HepG2 (cell line): Measurements from ENCODE around the gene KLHL33. TPM values are rescaled to one million over a fixed set of nuclear protein-coding genes. Genes with fewer than 3 reads are reported as not detected.

Source experiments
- ATAC-seq: fragments of 200-7000 bp; cut with Tn5 transposase; 3 replicates; pipeline ENCODE4 v1.9.1; 2020; ENCODE audit warnings: mild to moderate bottlenecking, moderate library complexity
- BruUV-seq: library from RNA; stranded (reverse); fragments of 400-500 nt; replicated peaks from 2 replicates; lab custom pipeline; 2021; lab: Mats Ljungman, UMichigan
- CTCF ChIA-PET: fragments of 300-600 bp; formaldehyde crosslinking; extraction: SDS; loops from one replicate; lab custom pipeline; 2021; ENCODE audit warnings: low total read pairs, inconsistent platforms, low intra/inter-chr PET ratio; lab: Yijun Ruan, JAX
- POLR2A ChIA-PET: fragments of 350-600 bp; sonication (Branson Sonifier 250); formaldehyde crosslinking; loops from one replicate; lab custom pipeline; 2020; ENCODE audit warnings: antibody characterized with exemption, inconsistent platforms; lab: Yijun Ruan, JAX
- DNase-seq: peaks from one replicate; pipeline ENCODE4 v3.0.0-alpha.2; 2015; ENCODE audit warnings: low spot score
- FAIRE-seq: peaks from 3 replicates; lab custom pipeline; 2011; peaks lifted over from hg19 to GRCh38; lab: Jason Lieb, UNC
- H2AFZ ChIP-seq: one replicate; pipeline ENCODE4 v1.6.1; 2011; ENCODE audit warnings: low read length, inconsistent platforms
- H3K27ac ChIP-seq: fragments of 300-600 bp; 3 replicates; pipeline ENCODE4 v1.8.0; 2011; ENCODE audit warnings: mixed run types, mild to moderate bottlenecking, mixed read lengths, low read length, inconsistent platforms; ENCODE audit not compliant: insufficient read depth; ENCODE audit errors: extremely low read length
- H3K27me3 ChIP-seq, 2 experiments: fragments of 200-600 bp in 1 of 2; 2 replicates in 1 of 2; 3 replicates in 1 of 2; pipeline versions ENCODE4 v1.6.0 to v1.8.0; 2011; ENCODE audit warnings: low read length in 2 of 2, mild to moderate bottlenecking in 2 of 2, moderate library complexity in 2 of 2, inconsistent platforms in 1 of 2; ENCODE audit not compliant: insufficient read depth in 2 of 2, control insufficient read depth in 1 of 2
- H3K36me3 ChIP-seq, 2 experiments: fragments of 200-600 bp in 1 of 2; replicated peaks in 1 of 2; 2 replicates in 1 of 2; 3 replicates in 1 of 2; pipeline versions ENCODE4 v1.5.1 to v1.8.0; 2011; ENCODE audit warnings: low read length in 2 of 2, inconsistent platforms in 1 of 2; ENCODE audit not compliant: insufficient read depth in 2 of 2, control insufficient read depth in 1 of 2
- H3K4me1 ChIP-seq: 2 replicates; pipeline ENCODE4 v1.5.1; 2012; ENCODE audit warnings: low read length, inconsistent platforms; ENCODE audit not compliant: insufficient read depth
- H3K4me2 ChIP-seq: 2 replicates; pipeline ENCODE4 v1.6.0; 2011; ENCODE audit warnings: low read depth, low read length, inconsistent platforms
- H3K4me3 ChIP-seq, 3 experiments: fragments of 200-600 bp in 1 of 3; sonication (generic), shearing (Covaris generic) in 1 of 3; replicated peaks in 1 of 3; 2 replicates each; pipeline ENCODE4 v1.5.1; 2011 to 2016; ENCODE audit warnings: low read length in 3 of 3, inconsistent platforms in 2 of 3, low read depth in 2 of 3, mild to moderate bottlenecking in 2 of 3, control low read depth in 1 of 3, mixed read lengths in 1 of 3; ENCODE audit not compliant: insufficient read depth in 1 of 3
- H3K79me2 ChIP-seq: one replicate; pipeline ENCODE4 v1.6.1; 2011; ENCODE audit warnings: low read length, inconsistent platforms; ENCODE audit not compliant: insufficient read depth
- H3K9ac ChIP-seq: 2 replicates; pipeline ENCODE4 v1.6.0; 2011; ENCODE audit warnings: mild to moderate bottlenecking, low read depth, low read length, inconsistent platforms; ENCODE audit not compliant: insufficient read depth
- H3K9me3 ChIP-seq: 2 replicates; pipeline ENCODE4 v1.5.1; 2012; ENCODE audit warnings: mild to moderate bottlenecking, low read length
- H4K20me1 ChIP-seq: 2 replicates; pipeline ENCODE4 v1.6.0; 2011; ENCODE audit warnings: inconsistent platforms, mild to moderate bottlenecking, low read length, moderate library complexity; ENCODE audit not compliant: insufficient read depth
- BHLHE40 ChIP-seq: IDR thresholded peaks from 2 replicates; pipeline ENCODE4 v1.6.1; 2011; ENCODE audit warnings: low read length, improper control_type of control experiment
- HOXD1 ChIP-seq: sonication (generic); formaldehyde crosslinking; IDR thresholded peaks from 2 replicates; pipeline ENCODE4 v1.5.0; 2020; ENCODE audit warnings: missing genetic modification reagents
- KDM5A ChIP-seq: fragments of 200-600 bp; sonication (generic); IDR thresholded peaks from 2 replicates; pipeline ENCODE4 v1.7.0; 2018; ENCODE audit warnings: antibody characterized with exemption, mild to moderate bottlenecking, low read length, borderline replicate concordance
- ZBTB20 ChIP-seq: sonication (generic); formaldehyde crosslinking; IDR thresholded peaks from 2 replicates; pipeline ENCODE4 v1.8.1; 2023; ENCODE audit warnings: missing genetic modification reagents, low read depth, mild to moderate bottlenecking, borderline replicate concordance
- WGBS: methylation state at CpG from one replicate; pipeline ENCODE4 v1.1.6; 2017; ENCODE audit warnings: low lambda C conversion rate; 5-methylcytosine and 5-hydroxymethylcytosine counted together
- in situ Hi-C: cut with HindIII; loops from 2 replicates; pipeline ENCODE4 v1.10.0; 2017; ENCODE audit warnings: low pct_unique_long_range_greater_than_20kb; ENCODE audit not compliant: extremely low pct_ligation_motif_present
- intact Hi-C: fragments of 100-400 bp; cut with micrococcal nuclease; formaldehyde crosslinking; loops from one replicate; pipeline ENCODE4 v1.10.0; 2022; ENCODE audit not compliant: unreplicated experiment
- polyA plus RNA-seq, 8 experiments: library from polyadenylated mRNA; depleted of rRNA in 3 of 8; stranded (reverse) in 7 of 8; unstranded in 1 of 8; fragments of >200 nt; fragmentation: Illumina TruSeq in 4 of 8; extraction: Trizol in 4 of 8; gene quantifications; 2 replicates each; pipeline versions ENCODE4 v1.2.1 to v1.2.3, GENCODE V29; 2011 to 2016; ENCODE audit warnings: low read depth in 4 of 8, missing spikeins in 1 of 8, mixed read lengths in 1 of 8; ENCODE audit not compliant: insufficient read depth in 1 of 8
- total RNA-seq, 5 experiments: library from RNA; depleted of rRNA; stranded (reverse); fragments of >200 nt; fragmentation: Illumina TruSeq; extraction: Trizol; gene quantifications; 2 replicates each; pipeline ENCODE4 v1.2.3, GENCODE V29; 2016; ENCODE audit warnings: low read depth in 1 of 5
- TF ChIP-seq, protein P1 (sequence below): sonication (generic); formaldehyde crosslinking; IDR thresholded peaks from 2 replicates; pipeline ENCODE4 v1.8.0; 2022; ENCODE audit warnings: mild to moderate bottlenecking, missing genetic modification reagents
- TF ChIP-seq, protein P2 (sequence below): sonication (generic); formaldehyde crosslinking; IDR thresholded peaks from 2 replicates; pipeline ENCODE4 v1.5.0; 2020; ENCODE audit warnings: missing genetic modification reagents

The KLHL33 gene
- total and polyA plus RNA-seq, 2 of the 13 experiments (the other 11 are each of a cell fraction or from before 2014, with no cell fraction given): not detected

DNA sequence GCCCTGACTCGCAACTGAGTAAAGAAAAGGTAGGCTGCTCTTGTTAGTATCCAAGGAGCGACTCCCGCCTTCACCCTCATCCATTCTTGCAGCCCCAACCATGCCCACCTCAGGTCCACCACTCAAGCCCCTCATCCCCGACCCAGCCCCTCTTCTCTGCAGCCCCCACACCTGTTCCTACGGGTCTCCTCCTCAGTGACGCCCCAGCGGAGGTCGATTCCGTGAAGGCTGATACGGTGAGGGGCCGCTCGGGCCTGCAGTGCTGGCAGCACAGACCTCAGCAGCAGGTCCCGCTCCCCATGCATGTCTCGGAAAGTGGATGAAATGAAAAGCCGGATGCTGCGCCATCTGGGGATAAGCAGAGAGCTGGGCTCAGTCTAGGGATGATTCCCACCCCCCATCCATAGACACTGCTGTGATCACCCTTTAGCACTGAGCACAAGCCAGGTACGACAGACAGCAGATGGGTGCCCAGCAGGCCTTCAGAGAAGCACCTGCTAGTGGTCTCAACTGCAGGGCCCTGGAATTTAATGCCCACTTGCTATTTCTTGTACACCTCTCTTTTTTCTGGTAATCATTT is 49.6 kb downstream of the KLHL33 start:
- H3K9me3 ChIP-seq: no peaks in the 10 kb centered on the region
- BruUV-seq: no TSS peak
- H4K20me1 ChIP-seq: no peaks in the 10 kb centered on the region
- CTCF ChIA-PET: no interaction called here
- POLR2A ChIA-PET: no interaction called here
- 93% methylated on average over 17 of the region's 17 CpGs for WGBS
- ATAC-seq (no peak), FAIRE-seq (no peak), DNase-seq (no peak)
- TF ChIP-seq, protein P1, sequence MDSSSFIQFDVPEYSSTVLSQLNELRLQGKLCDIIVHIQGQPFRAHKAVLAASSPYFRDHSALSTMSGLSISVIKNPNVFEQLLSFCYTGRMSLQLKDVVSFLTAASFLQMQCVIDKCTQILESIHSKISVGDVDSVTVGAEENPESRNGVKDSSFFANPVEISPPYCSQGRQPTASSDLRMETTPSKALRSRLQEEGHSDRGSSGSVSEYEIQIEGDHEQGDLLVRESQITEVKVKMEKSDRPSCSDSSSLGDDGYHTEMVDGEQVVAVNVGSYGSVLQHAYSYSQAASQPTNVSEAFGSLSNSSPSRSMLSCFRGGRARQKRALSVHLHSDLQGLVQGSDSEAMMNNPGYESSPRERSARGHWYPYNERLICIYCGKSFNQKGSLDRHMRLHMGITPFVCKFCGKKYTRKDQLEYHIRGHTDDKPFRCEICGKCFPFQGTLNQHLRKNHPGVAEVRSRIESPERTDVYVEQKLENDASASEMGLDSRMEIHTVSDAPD (CRISPR knock-in tag): no peak
- no peak for TF ChIP-seq BHLHE40
- TF ChIP-seq KDM5A: no peak
- TF ChIP-seq HOXD1: no peak
- TF ChIP-seq, protein P2, sequence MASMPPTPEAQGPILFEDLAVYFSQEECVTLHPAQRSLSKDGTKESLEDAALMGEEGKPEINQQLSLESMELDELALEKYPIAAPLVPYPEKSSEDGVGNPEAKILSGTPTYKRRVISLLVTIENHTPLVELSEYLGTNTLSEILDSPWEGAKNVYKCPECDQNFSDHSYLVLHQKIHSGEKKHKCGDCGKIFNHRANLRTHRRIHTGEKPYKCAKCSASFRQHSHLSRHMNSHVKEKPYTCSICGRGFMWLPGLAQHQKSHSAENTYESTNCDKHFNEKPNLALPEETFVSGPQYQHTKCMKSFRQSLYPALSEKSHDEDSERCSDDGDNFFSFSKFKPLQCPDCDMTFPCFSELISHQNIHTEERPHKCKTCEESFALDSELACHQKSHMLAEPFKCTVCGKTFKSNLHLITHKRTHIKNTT: no peak
- no peak for TF ChIP-seq ZBTB20 (CRISPR knock-in tag)
- H3K27ac ChIP-seq: no peak overlapping the region
- no peaks in the 10 kb centered on the region for H3K79me2 ChIP-seq
- no peak overlapping the region for H3K4me2 ChIP-seq
- intact Hi-C loops (no loop called here), in situ Hi-C loops (no loop called here)
- peaks cover 35 to 57% of the 10 kb centered on the region in 2 experiments; a peak in 4 of 5 replicates for H3K36me3 ChIP-seq
- H3K4me3 ChIP-seq: no peak overlapping the region
- H3K4me1 ChIP-seq: no peaks in the 10 kb centered on the region
- no peak overlapping the region for H2AFZ ChIP-seq
- H3K27me3 ChIP-seq: no peaks in the 10 kb centered on the region
- no peak overlapping the region for H3K9ac ChIP-seq
